NB4 (cell line): ENCODE results near the gene PARD3.

Experiments
- DNase-seq: peaks from one replicate; pipeline ENCODE4 v3.0.0; 2010; ENCODE audit warnings: low read depth
- H3K4me3 ChIP-seq: one replicate; pipeline ENCODE4 v1.5.1; 2011; ENCODE audit warnings: mild to moderate bottlenecking, low read depth, low read length, moderate library complexity
- MYC ChIP-seq: IDR thresholded peaks from 2 replicates; pipeline ENCODE4 v1.6.1; 2011; ENCODE audit warnings: low read depth, low read length
- POLR2A ChIP-seq: IDR thresholded peaks from 2 replicates; pipeline ENCODE4 v1.6.1; 2011; ENCODE audit warnings: mild to moderate bottlenecking; ENCODE audit not compliant: insufficient read length; ENCODE audit errors: extremely low read depth
- TF ChIP-seq, protein P1 (sequence below): IDR thresholded peaks from 2 replicates; pipeline ENCODE4 v1.6.1; 2011; ENCODE audit warnings: low read depth, low read length
- TF ChIP-seq, protein P2 (sequence below): IDR thresholded peaks from one replicate; pipeline ENCODE4 v1.5.1; 2012; ENCODE audit warnings: low read depth, low read length

PARD3 gene

DNA sequence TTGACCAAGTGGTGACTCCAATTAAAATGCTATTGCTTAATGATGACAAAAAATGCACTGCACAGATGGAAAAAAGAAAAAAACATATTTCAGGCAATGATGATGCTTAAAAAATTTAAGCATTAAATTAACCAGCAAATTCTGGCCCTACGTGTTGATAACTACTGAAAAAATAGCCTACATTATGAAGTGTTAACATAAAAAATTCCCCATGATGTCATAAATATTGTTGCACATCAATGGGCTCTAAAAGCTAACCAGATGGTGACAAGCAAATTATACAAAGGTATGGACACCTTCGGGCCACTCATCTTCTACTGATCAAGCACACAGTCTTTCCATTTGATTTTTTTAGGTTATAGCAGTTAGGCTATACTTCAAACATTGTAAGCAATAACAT is 267.4 kb downstream of the PARD3 start:
- no peak overlapping the region for H3K4me3 ChIP-seq
- no peak for DNase-seq
- TF ChIP-seq, protein P1, sequence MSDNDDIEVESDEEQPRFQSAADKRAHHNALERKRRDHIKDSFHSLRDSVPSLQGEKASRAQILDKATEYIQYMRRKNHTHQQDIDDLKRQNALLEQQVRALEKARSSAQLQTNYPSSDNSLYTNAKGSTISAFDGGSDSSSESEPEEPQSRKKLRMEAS: no peak
- TF ChIP-seq, protein P2, sequence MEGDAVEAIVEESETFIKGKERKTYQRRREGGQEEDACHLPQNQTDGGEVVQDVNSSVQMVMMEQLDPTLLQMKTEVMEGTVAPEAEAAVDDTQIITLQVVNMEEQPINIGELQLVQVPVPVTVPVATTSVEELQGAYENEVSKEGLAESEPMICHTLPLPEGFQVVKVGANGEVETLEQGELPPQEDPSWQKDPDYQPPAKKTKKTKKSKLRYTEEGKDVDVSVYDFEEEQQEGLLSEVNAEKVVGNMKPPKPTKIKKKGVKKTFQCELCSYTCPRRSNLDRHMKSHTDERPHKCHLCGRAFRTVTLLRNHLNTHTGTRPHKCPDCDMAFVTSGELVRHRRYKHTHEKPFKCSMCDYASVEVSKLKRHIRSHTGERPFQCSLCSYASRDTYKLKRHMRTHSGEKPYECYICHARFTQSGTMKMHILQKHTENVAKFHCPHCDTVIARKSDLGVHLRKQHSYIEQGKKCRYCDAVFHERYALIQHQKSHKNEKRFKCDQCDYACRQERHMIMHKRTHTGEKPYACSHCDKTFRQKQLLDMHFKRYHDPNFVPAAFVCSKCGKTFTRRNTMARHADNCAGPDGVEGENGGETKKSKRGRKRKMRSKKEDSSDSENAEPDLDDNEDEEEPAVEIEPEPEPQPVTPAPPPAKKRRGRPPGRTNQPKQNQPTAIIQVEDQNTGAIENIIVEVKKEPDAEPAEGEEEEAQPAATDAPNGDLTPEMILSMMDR: no peak
- no peak for TF ChIP-seq MYC
- TF ChIP-seq POLR2A: no peak

DNA sequence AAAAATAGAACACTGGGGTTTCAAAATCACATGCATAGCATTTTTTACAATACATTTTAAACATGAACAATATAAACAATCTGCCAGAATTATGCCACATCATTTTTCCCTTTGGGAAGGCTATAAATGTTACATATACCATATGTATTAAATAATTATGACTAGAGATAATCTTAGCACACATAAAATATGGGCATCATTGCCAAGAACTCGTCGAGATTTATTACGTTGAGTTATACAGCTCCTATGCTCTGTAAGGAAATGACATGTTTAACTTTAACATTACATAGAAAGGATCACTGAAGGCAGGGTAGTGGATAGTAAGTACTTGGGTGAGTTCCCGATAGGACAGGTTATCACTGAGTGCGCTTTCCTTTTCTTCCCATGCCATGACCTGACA is 267.8 kb downstream of the PARD3 start:
- no peak overlapping the region for H3K4me3 ChIP-seq
- no peak for DNase-seq
- TF ChIP-seq, protein P2: no peak
- no peak for TF ChIP-seq MYC
- TF ChIP-seq, protein P1: no peak
- TF ChIP-seq POLR2A: no peak

DNA sequence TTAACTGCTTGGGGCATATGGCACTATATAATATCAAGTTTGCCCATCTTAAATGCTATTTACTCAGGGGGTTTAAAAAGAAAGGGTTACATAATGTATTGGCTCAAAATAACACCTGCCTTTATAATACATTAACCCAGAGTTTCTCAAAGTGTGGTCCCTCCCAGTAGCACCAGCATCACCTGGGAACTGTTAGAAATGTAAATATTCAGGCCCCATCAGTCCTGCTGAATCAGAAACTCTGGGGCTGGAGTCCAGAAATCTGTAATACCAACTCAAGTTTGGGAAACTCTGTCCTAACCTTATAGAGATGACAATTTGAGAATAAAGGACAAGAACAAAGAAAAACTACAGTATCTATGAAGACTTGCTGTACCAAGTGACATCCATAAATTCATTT is 270.7 kb downstream of the PARD3 start:
- no peak for DNase-seq
- H3K4me3 ChIP-seq: no peak overlapping the region
- TF ChIP-seq POLR2A (no peak), MYC (no peak)
- TF ChIP-seq, protein P2: no peak
- TF ChIP-seq, protein P1: no peak

DNA sequence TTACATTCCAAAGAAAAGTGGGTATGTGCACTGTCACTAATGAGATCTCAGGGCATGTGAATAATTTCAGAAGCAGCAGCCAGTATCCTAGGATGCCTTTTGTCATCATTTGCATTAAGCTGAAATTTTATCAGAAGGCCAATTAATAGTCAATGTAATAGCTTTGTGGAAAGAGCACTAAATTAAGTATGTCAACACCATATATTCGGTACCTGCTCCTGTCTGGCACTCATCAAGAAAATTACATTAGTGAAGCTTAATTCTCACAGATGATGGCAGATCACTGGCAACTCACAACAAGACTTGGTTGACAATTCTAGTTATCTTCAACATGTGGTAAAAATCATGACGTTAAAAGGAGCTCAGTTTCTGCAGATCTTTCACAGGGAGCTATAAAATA is 271.4 kb downstream of the PARD3 start:
- DNase-seq: no peak
- TF ChIP-seq MYC (no peak), POLR2A (no peak)
- TF ChIP-seq, protein P1: no peak
- TF ChIP-seq, protein P2: no peak
- H3K4me3 ChIP-seq: no peak overlapping the region

DNA sequence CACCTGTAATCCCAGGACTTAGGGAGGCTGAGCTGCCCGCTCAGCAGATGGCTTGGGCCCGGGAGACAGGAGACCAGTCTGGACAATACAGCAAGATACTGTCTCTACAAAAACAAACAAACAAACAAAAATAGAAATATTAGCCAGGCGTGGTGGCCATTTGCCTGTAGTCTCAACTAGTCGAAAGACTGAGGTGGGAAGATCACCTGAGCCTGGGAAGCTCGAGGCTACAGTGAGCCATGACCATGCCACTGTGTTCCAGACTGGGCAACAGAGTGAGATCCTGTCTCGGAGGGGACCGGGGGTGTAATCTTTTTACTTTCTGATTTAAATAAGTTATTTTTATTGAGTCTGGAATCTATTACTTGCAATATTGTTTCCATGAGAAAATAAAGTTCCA is 274.6 kb downstream of the PARD3 start:
- H3K4me3 ChIP-seq: no peak overlapping the region
- TF ChIP-seq, protein P2: no peak
- TF ChIP-seq MYC (no peak), POLR2A (no peak)
- TF ChIP-seq, protein P1: no peak
- no peak for DNase-seq

DNA sequence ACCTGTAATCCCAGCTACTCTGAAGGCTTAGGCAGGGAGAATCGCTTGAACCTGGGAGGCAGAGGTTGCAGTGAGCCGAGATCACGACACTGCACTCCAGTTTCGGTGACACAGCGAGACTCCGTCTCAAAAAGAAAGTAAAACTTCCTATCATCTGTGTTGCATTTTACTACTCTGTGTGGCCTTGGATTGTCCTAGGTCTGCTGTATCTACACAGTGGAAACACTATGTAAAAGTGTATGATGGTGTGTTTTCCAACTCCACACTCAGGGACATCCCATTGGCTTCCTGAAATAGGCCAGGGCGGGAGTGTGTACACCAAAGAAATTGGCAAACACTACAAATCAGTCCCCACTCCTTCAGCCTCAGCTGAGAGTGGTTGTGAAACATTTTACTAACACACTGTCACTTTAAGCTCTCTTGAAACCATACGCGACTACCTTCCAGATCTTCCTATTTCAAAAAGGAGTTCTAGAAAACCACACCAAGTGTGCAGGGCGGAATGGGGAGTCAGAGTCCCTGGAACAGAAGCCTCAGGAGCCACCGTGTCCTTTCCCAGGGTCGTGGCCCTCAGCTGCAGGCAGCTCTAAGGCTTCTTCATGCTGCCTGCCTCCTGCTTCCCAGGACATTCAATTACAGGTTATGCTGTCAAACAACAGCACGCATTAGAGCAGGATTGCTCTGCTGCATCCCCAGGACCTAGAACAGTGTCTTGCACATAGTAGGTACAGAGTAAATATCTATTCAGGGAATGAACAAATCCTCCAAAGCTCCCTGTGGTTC is 275.4 kb downstream of the PARD3 start:
- TF ChIP-seq MYC: no peak
- no peak overlapping the region for H3K4me3 ChIP-seq
- no peak for DNase-seq
